Nephron (organoid): ENCODE results near the gene DRD3.

Source experiments
- H3K27ac Mint-ChIP-seq, 3 experiments: 2 replicates each; pipeline ENCODE4 v1.8.0; 2020; ENCODE audit warnings: mixed read lengths in 3 of 3, mild to moderate bottlenecking in 2 of 3, moderate library complexity in 1 of 3
- H3K27me3 Mint-ChIP-seq: 2 replicates; pipeline ENCODE4 v1.8.0; 2021; ENCODE audit warnings: low read depth, mild to moderate bottlenecking, moderate library complexity, mixed read lengths
- H3K36me3 Mint-ChIP-seq: 2 replicates; pipeline ENCODE4 v1.8.0; 2020; ENCODE audit warnings: low read depth, mixed read lengths
- H3K4me1 Mint-ChIP-seq: 2 replicates; pipeline ENCODE4 v1.8.0; 2020; ENCODE audit warnings: mixed read lengths
- H3K4me3 Mint-ChIP-seq, 3 experiments: 2 replicates each; pipeline ENCODE4 v1.8.0; 2020; ENCODE audit warnings: mild to moderate bottlenecking in 3 of 3, mixed read lengths in 3 of 3, moderate library complexity in 2 of 3
- H3K9me3 Mint-ChIP-seq: 2 replicates; pipeline ENCODE4 v1.8.0; 2020; ENCODE audit warnings: mixed read lengths
- TF ChIP-seq, protein P1 (sequence below), 3 experiments: fragments of 200-600 bp; sonication (generic); IDR thresholded peaks; one replicate each; pipeline ENCODE4 v1.5.0; 2021; ENCODE audit warnings: antibody characterized with exemption in 3 of 3; ENCODE audit not compliant: unreplicated experiment in 3 of 3

Gene DRD3

DNA sequence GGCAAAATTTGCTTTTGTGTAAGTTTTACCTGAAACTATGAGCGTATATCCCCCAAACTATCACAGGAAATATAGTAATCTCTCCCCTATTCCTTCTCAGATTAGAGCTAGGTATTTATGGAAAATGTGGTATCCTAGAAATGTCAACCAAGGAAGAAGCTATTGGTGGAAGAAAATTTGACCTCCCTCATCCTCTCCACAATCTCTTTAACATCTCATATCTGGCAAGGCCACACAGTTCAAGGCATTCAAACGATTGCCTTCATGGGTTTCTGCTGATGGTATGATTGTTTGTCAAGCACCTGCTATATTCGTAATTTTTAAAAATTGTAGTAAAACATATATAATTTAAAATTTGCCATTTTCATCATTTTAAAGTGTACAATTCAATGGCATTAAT, 27.5 kb upstream of the DRD3 start:
- Mint-ChIP-seq H3K27ac (no peak overlapping the region), H3K36me3 (no peaks in the 10 kb centered on the region), H3K4me3 (no peak overlapping the region), H3K4me1 (no peaks in the 10 kb centered on the region), H3K9me3 (no peaks in the 10 kb centered on the region), H3K27me3 (no peaks in the 10 kb centered on the region)
- TF ChIP-seq, protein P1, sequence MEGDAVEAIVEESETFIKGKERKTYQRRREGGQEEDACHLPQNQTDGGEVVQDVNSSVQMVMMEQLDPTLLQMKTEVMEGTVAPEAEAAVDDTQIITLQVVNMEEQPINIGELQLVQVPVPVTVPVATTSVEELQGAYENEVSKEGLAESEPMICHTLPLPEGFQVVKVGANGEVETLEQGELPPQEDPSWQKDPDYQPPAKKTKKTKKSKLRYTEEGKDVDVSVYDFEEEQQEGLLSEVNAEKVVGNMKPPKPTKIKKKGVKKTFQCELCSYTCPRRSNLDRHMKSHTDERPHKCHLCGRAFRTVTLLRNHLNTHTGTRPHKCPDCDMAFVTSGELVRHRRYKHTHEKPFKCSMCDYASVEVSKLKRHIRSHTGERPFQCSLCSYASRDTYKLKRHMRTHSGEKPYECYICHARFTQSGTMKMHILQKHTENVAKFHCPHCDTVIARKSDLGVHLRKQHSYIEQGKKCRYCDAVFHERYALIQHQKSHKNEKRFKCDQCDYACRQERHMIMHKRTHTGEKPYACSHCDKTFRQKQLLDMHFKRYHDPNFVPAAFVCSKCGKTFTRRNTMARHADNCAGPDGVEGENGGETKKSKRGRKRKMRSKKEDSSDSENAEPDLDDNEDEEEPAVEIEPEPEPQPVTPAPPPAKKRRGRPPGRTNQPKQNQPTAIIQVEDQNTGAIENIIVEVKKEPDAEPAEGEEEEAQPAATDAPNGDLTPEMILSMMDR (IDR thresholded peaks at IDR 0.05; ENCODE audit: unreplicated experiment in 3 of 3) = no peak

DNA sequence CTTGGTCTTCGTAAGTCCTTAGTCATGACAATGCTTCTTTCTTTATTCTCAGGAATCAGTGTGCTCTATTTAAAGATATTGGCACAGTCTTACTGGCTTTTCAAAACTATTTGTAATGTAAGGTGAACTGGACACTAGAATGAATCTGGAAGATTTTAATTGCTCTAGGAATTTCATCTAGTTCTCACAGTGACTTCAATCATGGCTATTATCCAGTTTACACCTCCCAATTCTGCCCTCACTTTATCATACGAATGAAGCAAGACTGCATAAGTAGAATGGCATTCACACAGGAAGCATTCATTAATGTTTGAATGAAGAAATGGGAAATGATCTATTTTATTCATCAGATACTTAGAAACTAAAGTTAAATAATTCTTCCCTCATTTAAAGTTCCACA, 26.7 kb upstream of the DRD3 start:
- Mint-ChIP-seq H3K4me3 (no peak overlapping the region), H3K9me3 (no peaks in the 10 kb centered on the region), H3K36me3 (no peaks in the 10 kb centered on the region), H3K27ac (no peak overlapping the region), H3K4me1 (no peaks in the 10 kb centered on the region), H3K27me3 (no peaks in the 10 kb centered on the region)
- TF ChIP-seq, protein P1 (IDR thresholded peaks at IDR 0.05; ENCODE audit: unreplicated experiment in 3 of 3) = no peak

DNA sequence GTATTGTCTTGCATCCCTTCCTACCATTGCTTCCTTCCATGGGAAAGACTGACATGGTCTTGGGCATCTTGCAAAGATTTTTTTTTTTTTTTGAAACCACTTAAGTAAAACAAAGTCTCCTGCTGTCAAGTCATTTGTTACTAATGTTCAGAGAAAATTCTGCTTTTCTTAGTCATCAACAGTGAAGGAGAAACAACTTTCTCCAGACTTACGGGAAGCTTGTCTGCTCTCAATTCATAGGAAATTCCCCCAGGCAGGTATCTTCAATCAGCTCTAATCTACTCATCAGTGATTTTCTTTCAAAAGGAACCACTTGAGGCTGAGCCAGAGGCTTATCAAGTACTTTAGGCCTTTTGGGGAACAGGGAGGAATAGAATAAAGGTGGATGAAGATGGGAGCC, 15.9 kb upstream of the DRD3 start:
- H3K27me3 Mint-ChIP-seq = no peaks in the 10 kb centered on the region
- H3K4me3 Mint-ChIP-seq = no peak overlapping the region
- H3K27ac Mint-ChIP-seq = no peak overlapping the region
- no peaks in the 10 kb centered on the region for H3K9me3 Mint-ChIP-seq
- H3K36me3 Mint-ChIP-seq = no peaks in the 10 kb centered on the region
- TF ChIP-seq, protein P1 (IDR thresholded peaks at IDR 0.05; ENCODE audit: unreplicated experiment in 3 of 3) = no peak
- no peaks in the 10 kb centered on the region for H3K4me1 Mint-ChIP-seq

DNA sequence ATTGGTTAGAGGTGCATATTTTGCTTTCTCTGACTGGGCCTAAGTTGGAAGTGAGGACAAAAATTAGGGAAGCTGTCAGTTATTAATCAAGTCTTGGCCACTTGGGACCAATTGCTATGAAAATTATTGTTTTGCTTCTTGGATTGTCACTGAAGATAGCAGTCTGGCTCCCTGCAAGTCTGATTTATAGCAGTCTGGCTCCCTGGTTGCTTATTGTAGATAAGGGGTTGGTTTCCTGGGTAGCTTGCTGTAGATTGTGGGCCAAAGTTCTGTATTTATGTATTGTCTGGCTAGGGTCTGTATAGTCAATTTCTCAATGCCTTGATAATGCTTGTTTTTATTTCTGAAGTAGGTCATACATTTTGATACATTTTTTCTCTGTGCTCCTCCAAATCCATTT, 13.3 kb upstream of the DRD3 start:
- Mint-ChIP-seq H3K27me3 (no peaks in the 10 kb centered on the region), H3K4me3 (no peak overlapping the region), H3K27ac (no peak overlapping the region), H3K4me1 (no peaks in the 10 kb centered on the region), H3K36me3 (no peaks in the 10 kb centered on the region), H3K9me3 (no peaks in the 10 kb centered on the region)
- TF ChIP-seq, protein P1 (IDR thresholded peaks at IDR 0.05; ENCODE audit: unreplicated experiment in 3 of 3) = no peak

DNA sequence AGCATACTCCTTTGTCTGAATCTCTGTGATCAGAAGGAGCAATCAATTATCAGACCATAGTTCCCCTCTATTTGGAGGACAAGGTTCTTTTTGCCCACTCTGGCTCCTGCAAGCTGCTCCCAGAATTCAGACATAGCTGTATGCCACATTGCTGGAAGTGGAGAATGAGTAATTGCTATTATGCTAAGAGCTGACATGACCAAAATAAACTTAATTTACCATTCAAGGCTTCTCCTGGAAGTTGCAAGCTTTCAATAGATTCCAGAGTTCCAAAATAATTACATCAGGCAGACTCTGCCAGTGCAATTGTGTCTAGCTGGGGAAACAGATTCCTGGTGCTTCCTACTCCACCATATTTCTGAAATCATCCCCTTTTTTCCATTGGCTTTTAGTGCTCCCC, 7.6 kb upstream of the DRD3 start:
- no peak overlapping the region for H3K27ac Mint-ChIP-seq
- TF ChIP-seq, protein P1 (IDR thresholded peaks at IDR 0.05; ENCODE audit: unreplicated experiment in 3 of 3) = no peak
- H3K36me3 Mint-ChIP-seq = no peaks in the 10 kb centered on the region
- peaks cover 2% of the 10 kb centered on the region for H3K27me3 Mint-ChIP-seq
- H3K4me1 Mint-ChIP-seq = no peaks in the 10 kb centered on the region
- no peak overlapping the region for H3K4me3 Mint-ChIP-seq
- peaks cover 12% of the 10 kb centered on the region for H3K9me3 Mint-ChIP-seq

DNA sequence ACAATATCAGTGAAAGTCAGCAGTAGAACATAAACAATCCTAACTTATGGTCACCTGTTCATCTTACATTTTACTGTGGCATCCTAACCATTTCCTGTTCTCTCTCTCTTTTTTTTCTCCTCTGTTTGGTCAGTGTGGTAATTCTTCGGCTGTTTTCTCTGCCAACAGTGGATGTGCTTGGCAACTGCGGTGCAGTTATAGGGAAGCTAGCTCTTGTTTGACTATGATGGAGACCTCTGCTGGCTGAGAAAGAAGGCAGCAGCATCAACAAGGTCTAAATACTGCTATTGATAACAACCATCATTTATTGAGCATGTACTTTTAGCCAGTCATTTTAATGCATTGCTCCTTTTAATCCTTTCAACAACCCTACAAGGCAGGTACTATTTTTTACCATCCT, 723 bp upstream of the DRD3 start:
- Mint-ChIP-seq H3K27me3 (peaks cover 7% of the 10 kb centered on the region), H3K36me3 (no peaks in the 10 kb centered on the region), H3K27ac (no peak overlapping the region), H3K4me3 (no peak overlapping the region), H3K9me3 (peaks cover 4% of the 10 kb centered on the region), H3K4me1 (no peaks in the 10 kb centered on the region)
- TF ChIP-seq, protein P1 (IDR thresholded peaks at IDR 0.05; ENCODE audit: unreplicated experiment in 3 of 3) = no peak
